ENCODE data around the gene MCAT. TPM values are rescaled to one million over a fixed set of nuclear protein-coding genes. Genes with fewer than 3 reads are reported as not detected.

The MCAT gene
- total RNA-seq, 1 donor from 2014 or later: 17.3 TPM

DNA sequence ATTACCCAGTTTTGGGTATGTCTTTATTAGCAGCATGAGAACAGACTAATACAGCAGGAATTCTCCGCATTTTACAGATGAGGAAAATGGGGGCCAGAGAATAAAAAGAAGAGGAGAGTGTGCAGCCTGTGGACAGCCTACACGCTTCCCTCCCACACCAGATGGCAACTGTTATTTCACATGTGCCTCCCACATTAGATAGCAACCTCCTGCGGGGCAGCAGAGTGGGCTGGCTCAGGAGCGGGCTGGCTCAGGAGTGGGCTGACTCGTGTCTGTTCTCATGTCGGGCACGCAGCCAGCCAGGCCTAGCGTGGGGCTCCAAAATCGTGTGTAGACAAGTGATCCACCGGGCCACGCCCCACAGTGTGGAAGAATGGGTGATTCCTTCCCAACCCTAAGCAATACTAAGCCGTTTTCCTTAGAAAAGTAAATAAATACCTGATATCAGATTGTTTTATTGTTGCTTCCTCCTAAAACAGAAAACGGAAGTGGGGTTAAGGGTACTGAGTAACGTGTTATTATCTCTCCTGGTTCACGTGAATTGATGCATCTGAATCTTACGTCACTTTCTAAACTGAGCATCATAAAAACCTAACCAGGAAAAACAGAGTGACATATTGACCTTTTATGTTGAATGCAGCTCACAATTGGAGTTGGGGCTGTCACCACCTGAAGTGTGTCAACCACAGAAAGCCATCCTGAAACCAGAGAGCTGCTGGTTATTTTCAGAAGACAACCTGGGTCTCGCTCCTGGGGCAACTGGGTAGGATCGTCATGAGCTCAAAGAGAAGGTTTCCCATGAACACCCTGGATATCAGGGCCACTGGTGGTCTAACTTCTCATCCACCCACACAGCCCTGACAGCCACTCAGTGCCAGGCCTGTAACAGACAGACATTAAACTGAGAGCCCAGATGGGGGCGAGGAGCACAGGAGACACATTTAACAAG is 57.3 kb downstream of the MCAT start:
- Mint-ChIP-seq H3K4me1 (ENCODE audit: low read depth) (peaks cover 21% of the 10 kb centered on the region), H3K27me3 (ENCODE audit: low read depth) (no peaks in the 10 kb centered on the region), H3K36me3 (ENCODE audit: low read depth) (peaks cover 5% of the 10 kb centered on the region), H3K27ac (peak overlapping the region; percentile 28), H3K9me3 (no peaks in the 10 kb centered on the region), H3K4me3 (ENCODE audit: low read depth) (no peak overlapping the region)
- no peak for DNase-seq (ENCODE audit: low spot score)
- intact Hi-C loops (cut with micrococcal nuclease): no loop called here

Other genes starting within 250 kb of the MCAT start
- 30.8 and 32.5 TPM in 2 replicates for gene PACSIN2, start 128.2 kb downstream of the MCAT start, total RNA-seq
- gene TTLL1, start 54.0 kb downstream of the MCAT start, total RNA-seq: 3.4 and 4.1 TPM in 2 replicates
- 2.5 and 3.1 TPM in 2 replicates for gene BIK, start 32.6 kb downstream of the MCAT start, total RNA-seq
- gene TSPO, start 8.2 kb upstream of the MCAT start, total RNA-seq: 126 and 127 TPM in 2 replicates
- gene TTLL12, start 43.7 kb upstream of the MCAT start, total RNA-seq: 85.7 and 89.1 TPM in 2 replicates
- not detected in 2 replicates for gene SCUBE1, start 200.0 kb upstream of the MCAT start, total RNA-seq